Measurements from ENCODE around the gene CELF2.
"Not testable (repeated sequence)": the region's sequence is repeated elsewhere in the genome, so short reads cannot be mapped to it uniquely, and the experiment has no call there.

CELF2 gene

GRCh38 chr10:11357439-11357838 lies 339.8 kb downstream of the CELF2 start:
- no peak for DNase-seq (ENCODE audit: low read depth)

- DNase-seq (ENCODE audit: low read depth), result no peak
These were observed 340.3 kb downstream of the CELF2 start for GRCh38 chr10:11358011-11358410.

GRCh38 chr10:11358923-11359575 lies 341.4 kb downstream of the CELF2 start:
- DNase-seq (ENCODE audit: low read depth), result no peak

GRCh38 chr10:11359869-11360268 lies 342.2 kb downstream of the CELF2 start:
- no peak for DNase-seq (ENCODE audit: low read depth)

- no peak for DNase-seq (ENCODE audit: low read depth)
These were observed 345.8 kb downstream of the CELF2 start for GRCh38 chr10:11363497-11363896.

GRCh38 chr10:11364241-11364640 lies 346.6 kb downstream of the CELF2 start:
- no peak for DNase-seq (ENCODE audit: low read depth)

GRCh38 chr10:11366889-11367288 lies 349.2 kb downstream of the CELF2 start:
- DNase-seq (ENCODE audit: low read depth), result not testable (repeated sequence)

GRCh38 chr10:11367505-11367904 lies 349.8 kb downstream of the CELF2 start:
- no peak for DNase-seq (ENCODE audit: low read depth)

GRCh38 chr10:11373717-11374171 lies 356.1 kb downstream of the CELF2 start:
- no peak for DNase-seq (ENCODE audit: low read depth)

- no peak for DNase-seq (ENCODE audit: low read depth)
These were observed 359.6 kb downstream of the CELF2 start for GRCh38 chr10:11377267-11377666.

- no peak for DNase-seq (ENCODE audit: low read depth)
These were observed 361.2 kb downstream of the CELF2 start for GRCh38 chr10:11378835-11379234.

GRCh38 chr10:11379771-11380170 lies 362.1 kb downstream of the CELF2 start:
- no peak for DNase-seq (ENCODE audit: low read depth)

GRCh38 chr10:11381023-11381422 lies 363.4 kb downstream of the CELF2 start:
- no peak for DNase-seq (ENCODE audit: low read depth)

- no peak for DNase-seq (ENCODE audit: low read depth)
These were observed 363.8 kb downstream of the CELF2 start for GRCh38 chr10:11381511-11381910.

GRCh38 chr10:11382187-11382586 lies 364.5 kb downstream of the CELF2 start:
- no peak for DNase-seq (ENCODE audit: low read depth)

GRCh38 chr10:11386044-11386443 lies 368.4 kb downstream of the CELF2 start:
- no peak for DNase-seq (ENCODE audit: low read depth)
